ENCODE results near the gene ABAT.

The ABAT gene

DNA sequence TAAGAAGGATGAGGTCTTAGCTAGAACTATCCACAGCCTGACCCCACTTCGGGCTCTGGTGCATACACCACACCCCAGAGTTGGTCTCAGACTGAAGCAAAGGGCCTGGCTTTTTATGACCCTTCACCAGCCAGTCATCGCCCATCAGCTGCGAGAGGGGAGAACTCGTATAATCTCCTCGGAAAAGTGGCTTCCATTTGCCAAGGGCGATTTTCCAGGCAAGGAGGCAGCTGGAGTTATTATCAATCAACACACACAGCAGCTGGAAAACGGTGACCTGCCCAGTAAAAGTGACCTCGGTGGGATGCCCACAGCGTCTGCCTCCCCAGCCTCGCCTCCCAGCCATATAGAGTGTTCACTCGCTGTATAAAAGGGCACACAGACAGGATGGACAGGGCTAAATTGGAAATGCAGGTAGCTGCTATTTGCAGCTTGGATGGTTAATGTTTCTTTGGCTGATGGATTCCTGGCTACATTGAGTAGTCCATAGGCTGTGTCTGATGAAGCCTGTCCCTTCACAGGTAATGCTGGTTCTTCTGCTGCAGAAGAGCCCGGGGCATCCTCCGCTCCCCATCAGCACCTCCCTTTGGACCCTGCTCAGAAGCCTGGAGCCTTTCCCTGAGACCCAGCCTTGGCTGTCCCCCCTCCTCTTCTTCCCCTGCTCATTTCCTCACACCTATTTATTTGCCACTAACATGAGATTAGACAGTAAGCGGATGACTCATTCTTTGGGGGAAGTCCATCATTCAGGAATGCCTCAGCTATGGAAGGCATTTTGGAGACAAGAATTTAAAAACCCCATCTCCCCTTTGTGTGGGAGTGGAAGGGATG, 77.3 kb downstream of the ABAT start:
- TF ChIP-seq CTCF (IDR thresholded peaks at IDR 0.05; ENCODE audit: borderline replicate concordance, insufficient read depth, low read depth, low read length), result no peak
- H3K4me3 ChIP-seq (ENCODE audit: low read depth, low read length), result no peak overlapping the region

- no peak for TF ChIP-seq CTCF (IDR thresholded peaks at IDR 0.05; ENCODE audit: borderline replicate concordance, insufficient read depth, low read depth, low read length)
- no peak overlapping the region for H3K4me3 ChIP-seq (ENCODE audit: low read depth, low read length)
Measured at GRCh38 chr16:8752706-8753105, 78.3 kb downstream of the ABAT start.

GRCh38 chr16:8753416-8754054, 79.1 kb downstream of the ABAT start:
- TF ChIP-seq CTCF (IDR thresholded peaks at IDR 0.05; ENCODE audit: borderline replicate concordance, insufficient read depth, low read depth, low read length), result no peak
- H3K4me3 ChIP-seq (ENCODE audit: low read depth, low read length), result no peak overlapping the region

GRCh38 chr16:8756755-8757154, 82.3 kb downstream of the ABAT start:
- TF ChIP-seq CTCF (IDR thresholded peaks at IDR 0.05; ENCODE audit: borderline replicate concordance, insufficient read depth, low read depth, low read length), result no peak
- H3K4me3 ChIP-seq (ENCODE audit: low read depth, low read length), result no peak overlapping the region

DNA sequence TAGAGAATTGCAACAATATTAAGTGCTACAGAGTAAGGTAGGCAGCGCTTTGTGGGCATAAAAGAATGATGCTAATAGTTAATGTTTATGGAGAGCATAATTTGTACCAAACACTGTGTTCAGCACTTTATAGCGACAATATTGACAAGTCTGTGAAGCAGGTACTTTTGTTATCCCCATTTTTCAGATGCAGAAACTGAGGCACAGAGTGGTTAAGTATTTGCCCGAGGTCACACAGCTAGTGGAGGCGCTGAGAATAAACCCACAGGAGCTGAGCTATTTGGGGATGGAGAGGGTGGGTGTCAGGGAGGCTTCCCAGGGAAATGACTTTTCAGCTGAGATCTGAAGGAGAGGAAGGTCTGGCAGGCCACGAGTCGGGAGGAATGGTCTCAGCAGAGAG, 83.6 kb downstream of the ABAT start:
- TF ChIP-seq CTCF (IDR thresholded peaks at IDR 0.05; ENCODE audit: borderline replicate concordance, insufficient read depth, low read depth, low read length), result no peak

GRCh38 chr16:8760021-8760420, 85.6 kb downstream of the ABAT start:
- no peak for TF ChIP-seq CTCF (IDR thresholded peaks at IDR 0.05; ENCODE audit: borderline replicate concordance, insufficient read depth, low read depth, low read length)
- no peak overlapping the region for H3K4me3 ChIP-seq (ENCODE audit: low read depth, low read length)

More for the DNA sequence above, 83.6 kb downstream of the ABAT start:
- no peak overlapping the region for H3K4me3 ChIP-seq (ENCODE audit: low read depth, low read length)

DNA sequence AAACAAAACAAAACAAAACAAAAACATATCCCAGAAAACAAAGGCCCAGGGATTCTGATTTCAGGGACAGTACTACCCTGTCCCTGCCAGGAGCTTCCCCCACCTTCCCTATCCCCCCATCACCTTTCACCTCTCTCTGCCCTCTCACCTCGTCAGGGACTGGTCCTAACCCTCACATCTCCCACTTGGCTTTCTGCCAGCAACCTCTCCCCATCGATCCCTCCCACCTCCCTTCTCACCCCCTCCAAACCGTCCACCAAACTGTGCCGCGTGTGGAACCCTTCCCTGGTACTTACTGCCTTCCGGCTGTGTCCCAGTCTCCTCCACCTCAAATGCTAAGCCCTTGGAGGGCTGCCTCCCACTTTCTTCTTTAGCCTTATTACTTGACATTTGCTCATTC, 86.7 kb downstream of the ABAT start:
- no peak for TF ChIP-seq CTCF (IDR thresholded peaks at IDR 0.05; ENCODE audit: borderline replicate concordance, insufficient read depth, low read depth, low read length)
- no peak overlapping the region for H3K4me3 ChIP-seq (ENCODE audit: low read depth, low read length)

Measured in GM12875 (cell line).